HG03469 (cell line): ENCODE results near the gene CETN3.

Experiments used
- ATAC-seq: cut with Tn5 transposase; IDR thresholded peaks from one replicate; pipeline ENCODE4 v1.9.1; 2021; ENCODE audit warnings: mild to moderate bottlenecking, moderate library complexity, moderate number of reproducible peaks; ENCODE audit not compliant: unreplicated experiment

The CETN3 gene

GRCh38 chr5:90409318-90410177, at the start of gene CETN3:
CETN3 (minus strand) TSS chr5:90409756; CDS start chr5:90409661, 95 bp downstream.
- ATAC-seq = peak; percentile 93

- no peak for ATAC-seq
Observed at GRCh38 chr5:90446961-90447360, 37.4 kb upstream of the CETN3 start.

- ATAC-seq = no peak
Observed at GRCh38 chr5:90440644-90441043, 31.1 kb upstream of the CETN3 start.

GRCh38 chr5:90438100-90438499, 28.5 kb upstream of the CETN3 start:
- ATAC-seq = no peak

GRCh38 chr5:90437663-90438062, 28.1 kb upstream of the CETN3 start:
- ATAC-seq = no peak

GRCh38 chr5:90434116-90434714, 24.7 kb upstream of the CETN3 start:
- no peak for ATAC-seq

- no peak for ATAC-seq
Observed at GRCh38 chr5:90424245-90424644, 14.7 kb upstream of the CETN3 start.

- ATAC-seq = no peak
Observed at GRCh38 chr5:90421136-90421535, 11.6 kb upstream of the CETN3 start.

- ATAC-seq = no peak
Observed at GRCh38 chr5:90418214-90418613, 8.7 kb upstream of the CETN3 start.

GRCh38 chr5:90410178-90410762, 714 bp upstream of the CETN3 start:
- no peak for ATAC-seq

- ATAC-seq = no peak
Observed at GRCh38 chr5:90408571-90409317, 812 bp downstream of the CETN3 start.

- ATAC-seq = no peak
Observed at GRCh38 chr5:90406466-90406865, 3.1 kb downstream of the CETN3 start.

- no peak for ATAC-seq
Observed at GRCh38 chr5:90402521-90403255, 6.9 kb downstream of the CETN3 start.

- ATAC-seq = no peak
Observed at GRCh38 chr5:90399251-90399650, 10.3 kb downstream of the CETN3 start.

GRCh38 chr5:90398726-90399125, 10.8 kb downstream of the CETN3 start:
- ATAC-seq = no peak

- ATAC-seq = no peak
Observed at GRCh38 chr5:90395005-90395404, 14.6 kb downstream of the CETN3 start.

- no peak for ATAC-seq
Observed at GRCh38 chr5:90390928-90391327, 18.6 kb downstream of the CETN3 start.

GRCh38 chr5:90390326-90390725, 19.2 kb downstream of the CETN3 start:
- no peak for ATAC-seq

GRCh38 chr5:90387508-90387907, 22.0 kb downstream of the CETN3 start:
- no peak for ATAC-seq

GRCh38 chr5:90386099-90386710, 23.4 kb downstream of the CETN3 start:
- ATAC-seq = no peak
